ENCODE results near the gene RETN. TPM values are rescaled to one million over a fixed set of nuclear protein-coding genes. Genes with fewer than 3 reads are reported as not detected.
"Not testable (repeated sequence)": the region's sequence is repeated elsewhere in the genome, so short reads cannot be mapped to it uniquely, and the experiment has no call there.

Gene RETN
- total and polyA plus RNA-seq, 5 donors from 2014 or later = not detected

DNA sequence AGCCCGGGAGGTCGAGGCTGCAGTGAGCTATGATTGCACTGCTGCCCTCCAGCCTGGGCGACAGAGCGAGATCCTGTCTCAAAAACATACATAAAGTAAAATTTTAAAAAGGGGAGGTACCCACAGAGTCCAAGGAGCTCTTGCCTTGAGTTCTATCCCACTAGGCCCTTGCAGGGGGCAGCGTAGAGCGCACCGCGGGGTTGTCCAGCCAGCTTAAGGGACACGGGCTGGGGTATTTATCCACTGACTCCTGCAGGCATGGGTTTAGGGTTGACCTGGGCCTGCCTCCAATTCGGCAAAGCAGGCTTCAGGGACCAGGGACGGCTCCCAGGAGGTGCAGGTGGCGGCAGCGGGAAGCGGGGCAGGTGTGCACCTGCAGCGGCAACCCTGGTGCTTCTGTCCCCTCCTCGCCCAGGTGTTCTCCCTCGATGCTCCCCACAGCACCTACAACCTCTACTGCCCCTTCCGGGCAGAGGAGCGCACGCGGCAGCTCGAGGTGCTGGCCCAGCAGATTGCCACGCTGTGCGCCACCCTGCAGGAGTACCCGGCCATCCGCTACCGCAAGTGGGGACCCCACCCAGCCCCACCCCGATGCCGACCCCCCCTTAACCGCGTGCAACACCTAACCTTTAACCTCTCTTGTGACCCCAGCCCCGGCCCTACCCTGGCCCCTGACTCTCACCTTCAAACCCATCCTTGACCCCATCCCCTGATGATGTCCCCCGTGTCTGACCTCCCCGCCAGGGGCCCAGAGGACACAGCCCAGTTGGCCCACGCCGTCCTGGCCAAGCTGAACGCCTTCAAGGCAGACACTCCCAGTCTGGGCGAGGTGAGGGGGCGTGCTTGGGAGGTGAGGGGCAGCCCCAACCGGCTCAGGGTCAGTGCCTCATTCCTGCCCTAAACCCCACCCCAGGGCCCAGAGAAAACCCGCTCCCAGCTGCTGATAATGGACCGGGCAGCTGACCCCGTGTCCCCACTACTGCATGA lies 27.3 kb upstream of the RETN start:
- H3K4me3 ChIP-seq (ENCODE audit: low read depth, low read length) = no peak overlapping the region
- Mint-ChIP-seq H3K4me1 (peaks cover 0 to 36% (median 13%) of the 10 kb centered on the region in 4 donors), H3K27me3 (no peaks in the 10 kb centered on the region), H3K9me3 (no peaks in the 10 kb centered on the region), H3K27ac (no peak overlapping the region), H3K4me3 (peak overlapping the region in 1 of 4 donors; percentile 47), H3K36me3 (peaks cover 16% of the 10 kb centered on the region)
- H3K9me3 ChIP-seq (ENCODE audit: control insufficient read depth in 2 of 2, low read length in 2 of 2) = no peaks in the 10 kb centered on the region
- H3K27me3 ChIP-seq (ENCODE audit: control insufficient read depth, insufficient read depth, low read length) = no peaks in the 10 kb centered on the region
- DNase-seq = no peak
- peaks cover 16% of the 10 kb centered on the region for H3K36me3 ChIP-seq (ENCODE audit: control insufficient read depth, insufficient read depth, low read length)
- ATAC-seq (ENCODE audit: low read depth in 2 of 2) = no peak
- peaks cover 24% of the 10 kb centered on the region for H3K4me1 ChIP-seq (ENCODE audit: control insufficient read depth, insufficient read depth, low read length, poor library complexity, severe bottlenecking)
- H3K27ac ChIP-seq (ENCODE audit: insufficient read depth, low read length, poor library complexity, severe bottlenecking) = no peak overlapping the region

DNA sequence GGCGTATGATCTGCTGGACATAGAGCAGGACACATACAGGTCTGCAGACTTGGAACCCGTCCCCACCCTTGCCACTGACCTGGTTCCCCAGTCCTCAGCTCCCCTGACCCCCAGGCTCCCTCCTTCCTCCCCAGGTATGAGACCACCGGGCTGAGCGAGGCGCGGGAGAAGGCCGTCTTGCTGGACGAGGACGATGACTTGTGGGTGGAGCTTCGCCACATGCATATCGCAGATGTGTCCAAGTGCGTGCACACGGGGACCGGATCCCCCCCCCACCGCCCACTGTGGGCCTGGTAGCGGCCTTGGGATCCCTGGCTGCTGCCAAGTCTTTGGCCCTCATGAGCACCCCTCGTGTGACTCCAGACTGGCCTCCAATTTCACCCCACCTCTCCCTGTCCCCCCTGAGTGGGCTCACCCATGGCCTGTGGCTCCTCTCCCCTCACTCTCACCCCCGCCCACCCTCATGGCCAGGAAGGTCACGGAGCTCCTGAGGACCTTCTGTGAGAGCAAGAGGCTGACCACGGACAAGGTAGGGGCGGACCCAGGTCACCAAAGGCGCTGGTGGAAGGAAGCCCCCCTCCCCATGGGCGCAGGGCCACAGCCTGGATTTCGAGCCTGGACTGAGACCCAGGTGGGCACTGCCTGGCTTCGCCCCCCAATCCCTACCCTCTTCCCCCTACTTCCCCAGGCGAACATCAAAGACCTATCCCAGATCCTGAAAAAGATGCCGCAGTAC lies 26.4 kb upstream of the RETN start:
- DNase-seq (no peak), ATAC-seq (ENCODE audit: low read depth in 2 of 2) (no peak)
- peaks cover 18% of the 10 kb centered on the region for H3K4me1 ChIP-seq (ENCODE audit: control insufficient read depth, insufficient read depth, low read length, poor library complexity, severe bottlenecking)
- H3K27me3 ChIP-seq (ENCODE audit: control insufficient read depth, insufficient read depth, low read length) = no peaks in the 10 kb centered on the region
- peaks cover 16% of the 10 kb centered on the region for H3K36me3 ChIP-seq (ENCODE audit: control insufficient read depth, insufficient read depth, low read length)
- Mint-ChIP-seq H3K9me3 (no peaks in the 10 kb centered on the region), H3K27ac (no peak overlapping the region), H3K36me3 (peaks cover 16% of the 10 kb centered on the region), H3K4me3 (no peak overlapping the region), H3K27me3 (no peaks in the 10 kb centered on the region), H3K4me1 (peaks cover 0 to 29% (median 11%) of the 10 kb centered on the region in 4 donors)
- H3K4me3 ChIP-seq (ENCODE audit: low read depth, low read length) = no peak overlapping the region
- H3K9me3 ChIP-seq (ENCODE audit: control insufficient read depth in 2 of 2, low read length in 2 of 2) = no peaks in the 10 kb centered on the region
- no peak overlapping the region for H3K27ac ChIP-seq (ENCODE audit: insufficient read depth, low read length, poor library complexity, severe bottlenecking)

DNA sequence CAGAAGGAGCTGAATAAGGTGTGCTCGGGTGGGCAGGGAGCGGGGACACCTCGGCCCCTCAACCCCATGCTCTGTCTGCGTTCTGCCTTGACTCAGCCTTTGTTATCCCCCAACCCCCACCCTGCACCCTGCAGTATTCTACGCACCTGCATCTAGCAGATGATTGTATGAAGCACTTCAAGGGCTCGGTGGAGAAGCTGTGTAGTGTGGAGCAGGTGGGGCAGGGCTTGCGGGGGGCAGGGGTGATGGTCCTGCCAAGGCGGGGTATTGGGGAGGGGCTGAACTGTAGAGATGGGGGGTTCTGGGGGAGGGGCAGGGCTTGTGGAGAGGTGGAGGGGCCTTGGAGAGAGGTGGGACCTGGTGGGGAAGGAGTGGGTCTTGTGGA lies 25.8 kb upstream of the RETN start:
- Histone ChIP-seq H3K9me3 (ENCODE audit: control insufficient read depth in 2 of 2, low read length in 2 of 2) (no peaks in the 10 kb centered on the region), H3K4me3 (ENCODE audit: low read depth, low read length) (no peak overlapping the region), H3K4me1 (ENCODE audit: control insufficient read depth, insufficient read depth, low read length, poor library complexity, severe bottlenecking) (peaks cover 12% of the 10 kb centered on the region), H3K27me3 (ENCODE audit: control insufficient read depth, insufficient read depth, low read length) (no peaks in the 10 kb centered on the region), H3K36me3 (ENCODE audit: control insufficient read depth, insufficient read depth, low read length) (peaks cover 16% of the 10 kb centered on the region), H3K27ac (ENCODE audit: insufficient read depth, low read length, poor library complexity, severe bottlenecking) (no peak overlapping the region)
- H3K36me3 Mint-ChIP-seq = peaks cover 19% of the 10 kb centered on the region
- no peak for DNase-seq
- ATAC-seq (ENCODE audit: low read depth in 2 of 2) = no peak
- no peak overlapping the region for H3K27ac Mint-ChIP-seq
- H3K4me1 Mint-ChIP-seq = peaks cover 0 to 24% (median 11%) of the 10 kb centered on the region in 4 donors
- H3K27me3 Mint-ChIP-seq = no peaks in the 10 kb centered on the region
- H3K4me3 Mint-ChIP-seq = no peak overlapping the region
- no peaks in the 10 kb centered on the region for H3K9me3 Mint-ChIP-seq

DNA sequence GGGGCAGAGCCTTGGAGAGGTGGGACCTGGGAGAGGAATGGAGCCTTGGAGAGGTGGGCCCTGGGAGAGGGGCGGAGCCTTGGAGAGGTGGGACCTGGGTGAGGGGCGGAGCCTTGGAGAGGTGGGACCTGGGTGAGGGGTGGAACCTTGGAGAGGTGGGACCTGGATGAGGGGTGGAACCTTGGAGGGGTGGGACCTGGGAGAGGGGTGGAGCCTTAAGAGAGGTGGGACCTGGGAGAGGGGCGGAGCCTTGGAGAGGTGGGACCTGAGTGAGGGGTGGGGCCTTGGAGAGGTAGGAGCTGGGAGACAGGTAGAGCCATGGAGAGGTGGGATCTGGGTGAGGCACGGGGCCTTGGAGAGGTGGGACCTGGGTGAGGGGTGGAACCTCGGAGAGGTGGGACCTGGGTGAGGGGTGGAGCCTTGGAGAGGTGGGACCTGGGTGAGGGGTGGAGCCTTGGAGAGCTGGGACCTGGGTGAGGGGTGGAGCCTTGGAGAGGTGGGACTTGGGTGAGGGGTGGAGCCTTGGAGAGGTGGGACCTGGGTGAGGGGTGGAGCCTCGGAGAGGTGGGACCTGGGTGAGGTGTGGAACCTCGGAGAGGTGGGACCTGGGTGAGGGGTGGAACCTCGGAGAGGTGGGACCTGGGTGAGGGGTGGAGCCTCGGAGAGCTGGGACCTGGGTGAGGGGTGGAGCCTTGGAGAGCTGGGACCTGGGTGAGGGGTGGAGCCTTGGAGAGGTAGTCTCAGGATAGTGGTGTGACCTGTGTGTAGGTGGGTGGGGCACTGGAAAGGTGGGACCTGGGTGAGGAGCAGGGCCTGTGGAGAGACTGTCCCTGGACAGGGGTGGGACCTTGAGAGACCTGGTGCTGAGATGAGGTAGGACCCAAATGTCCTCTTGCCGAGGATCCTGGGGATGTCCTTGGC lies 25.0 kb upstream of the RETN start:
- H3K36me3 Mint-ChIP-seq = peaks cover 19% of the 10 kb centered on the region
- not testable (repeated sequence) for H3K27ac Mint-ChIP-seq
- H3K36me3 ChIP-seq (ENCODE audit: control insufficient read depth, insufficient read depth, low read length) = peaks cover 16% of the 10 kb centered on the region

DNA sequence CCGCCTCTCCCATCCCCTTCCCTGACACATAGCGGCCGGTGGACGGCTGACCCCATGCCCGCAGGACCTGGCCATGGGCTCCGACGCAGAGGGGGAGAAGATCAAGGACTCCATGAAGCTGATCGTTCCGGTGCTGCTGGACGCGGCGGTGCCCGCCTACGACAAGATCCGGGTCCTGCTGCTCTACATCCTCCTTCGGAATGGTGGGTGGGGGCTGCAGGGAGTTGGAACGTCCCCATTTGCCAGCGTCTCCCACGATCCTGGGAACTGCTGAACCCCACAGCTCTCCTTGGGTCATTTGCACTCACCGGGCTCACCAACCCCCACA lies 24.3 kb upstream of the RETN start:
- H3K9me3 Mint-ChIP-seq = no peaks in the 10 kb centered on the region
- no peaks in the 10 kb centered on the region for H3K27me3 ChIP-seq (ENCODE audit: control insufficient read depth, insufficient read depth, low read length)

More for the DNA sequence above, 25.0 kb upstream of the RETN start:
- not testable (repeated sequence) for H3K27ac ChIP-seq (ENCODE audit: insufficient read depth, low read length, poor library complexity, severe bottlenecking); H3K9me3 ChIP-seq (ENCODE audit: control insufficient read depth in 2 of 2, low read length in 2 of 2); H3K4me3 Mint-ChIP-seq; ATAC-seq (ENCODE audit: low read depth in 2 of 2); H3K27me3 ChIP-seq (ENCODE audit: control insufficient read depth, insufficient read depth, low read length); H3K4me3 ChIP-seq (ENCODE audit: low read depth, low read length); H3K9me3 Mint-ChIP-seq; H3K27me3 Mint-ChIP-seq; H3K4me1 ChIP-seq (ENCODE audit: control insufficient read depth, insufficient read depth, low read length, poor library complexity, severe bottlenecking)
- DNase-seq = peak in 1 of 3 donors; percentile 22
- H3K4me1 Mint-ChIP-seq = peaks cover 0 to 17% (median 9%) of the 10 kb centered on the region in 4 donors

DNA sequence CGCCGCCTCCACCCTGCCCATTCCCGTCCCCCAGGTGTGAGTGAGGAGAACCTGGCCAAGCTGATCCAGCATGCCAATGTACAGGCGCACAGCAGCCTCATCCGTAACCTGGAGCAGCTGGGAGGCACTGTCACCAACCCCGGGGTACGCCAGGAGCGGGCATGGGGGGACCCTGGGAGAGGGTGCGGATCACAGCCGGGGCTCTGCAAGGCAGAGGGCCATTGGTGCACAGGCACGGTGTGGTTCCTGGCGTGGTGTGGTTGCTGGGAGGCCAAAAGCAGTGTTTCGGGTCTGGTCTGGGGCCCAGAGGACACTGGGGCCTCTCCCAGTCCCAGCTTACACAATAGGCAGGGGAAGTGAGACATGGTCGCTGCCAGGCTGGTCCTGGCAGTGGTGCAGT lies 23.7 kb upstream of the RETN start:
- Mint-ChIP-seq H3K27me3 (no peaks in the 10 kb centered on the region), H3K27ac (no peak overlapping the region), H3K36me3 (peaks cover 12% of the 10 kb centered on the region), H3K9me3 (no peaks in the 10 kb centered on the region), H3K4me1 (peaks cover 0 to 7% (median 1%) of the 10 kb centered on the region in 4 donors), H3K4me3 (no peak overlapping the region)
- H3K4me1 ChIP-seq (ENCODE audit: control insufficient read depth, insufficient read depth, low read length, poor library complexity, severe bottlenecking) = no peaks in the 10 kb centered on the region
- no peak overlapping the region for H3K27ac ChIP-seq (ENCODE audit: insufficient read depth, low read length, poor library complexity, severe bottlenecking)
- no peak overlapping the region for H3K4me3 ChIP-seq (ENCODE audit: low read depth, low read length)
- H3K27me3 ChIP-seq (ENCODE audit: control insufficient read depth, insufficient read depth, low read length) = no peaks in the 10 kb centered on the region
- ATAC-seq (ENCODE audit: low read depth in 2 of 2) (no peak), DNase-seq (no peak)
- no peaks in the 10 kb centered on the region for H3K9me3 ChIP-seq (ENCODE audit: control insufficient read depth in 2 of 2, low read length in 2 of 2)
- peaks cover 6% of the 10 kb centered on the region for H3K36me3 ChIP-seq (ENCODE audit: control insufficient read depth, insufficient read depth, low read length)

More for the DNA sequence above, 24.3 kb upstream of the RETN start:
- Histone ChIP-seq H3K36me3 (ENCODE audit: control insufficient read depth, insufficient read depth, low read length) (peaks cover 12% of the 10 kb centered on the region), H3K27ac (ENCODE audit: insufficient read depth, low read length, poor library complexity, severe bottlenecking) (no peak overlapping the region), H3K4me3 (ENCODE audit: low read depth, low read length) (no peak overlapping the region), H3K4me1 (ENCODE audit: control insufficient read depth, insufficient read depth, low read length, poor library complexity, severe bottlenecking) (no peaks in the 10 kb centered on the region), H3K9me3 (ENCODE audit: control insufficient read depth in 2 of 2, low read length in 2 of 2) (no peaks in the 10 kb centered on the region)
- Mint-ChIP-seq H3K4me1 (peaks cover 0 to 13% (median 4%) of the 10 kb centered on the region in 4 donors), H3K36me3 (peaks cover 18% of the 10 kb centered on the region), H3K27me3 (no peaks in the 10 kb centered on the region), H3K4me3 (no peak overlapping the region), H3K27ac (no peak overlapping the region)
- DNase-seq (no peak), ATAC-seq (ENCODE audit: low read depth in 2 of 2) (no peak)

DNA sequence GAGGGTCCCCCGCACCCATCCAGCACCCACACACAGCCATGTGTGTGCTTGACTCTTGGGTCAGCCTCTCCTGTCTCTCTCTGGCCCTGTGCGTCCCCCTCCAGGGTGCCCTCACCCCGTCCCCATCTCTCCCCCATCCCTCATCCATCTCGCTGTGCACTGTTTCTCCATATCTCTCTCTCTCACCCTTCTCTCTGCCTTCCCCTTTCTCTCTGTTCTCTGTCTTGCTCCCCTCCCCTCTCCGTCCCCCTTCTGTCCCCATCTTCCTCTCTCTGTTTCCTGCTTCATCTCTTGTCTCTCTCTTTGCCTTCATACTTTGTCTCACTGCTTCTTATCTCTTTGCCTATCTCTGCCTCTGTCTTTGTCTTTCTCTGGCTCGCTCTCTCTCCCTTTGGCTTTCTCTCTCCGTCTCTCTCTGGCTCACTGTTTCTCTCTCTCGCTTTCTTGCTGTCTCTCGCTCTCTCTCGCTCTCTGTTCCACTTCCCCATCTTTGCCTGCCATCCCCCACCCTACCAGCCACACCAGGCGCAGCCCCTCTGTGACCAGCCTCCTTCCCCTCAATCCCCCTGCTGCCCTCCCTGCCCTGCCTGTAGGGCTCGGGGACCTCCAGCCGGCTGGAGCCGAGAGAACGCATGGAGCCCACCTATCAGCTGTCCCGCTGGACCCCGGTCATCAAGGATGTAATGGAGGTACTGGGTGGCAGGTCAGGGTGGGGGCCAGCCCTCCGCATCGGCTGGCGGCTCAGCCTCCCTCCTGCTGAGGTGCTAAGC lies 23.0 kb upstream of the RETN start:
- no peaks in the 10 kb centered on the region for H3K27me3 ChIP-seq (ENCODE audit: control insufficient read depth, insufficient read depth, low read length)
- ATAC-seq (ENCODE audit: low read depth in 2 of 2) (no peak), DNase-seq (no peak)
- H3K9me3 ChIP-seq (ENCODE audit: control insufficient read depth in 2 of 2, low read length in 2 of 2) = no peaks in the 10 kb centered on the region
- peaks cover 6% of the 10 kb centered on the region for H3K36me3 ChIP-seq (ENCODE audit: control insufficient read depth, insufficient read depth, low read length)
- Mint-ChIP-seq H3K27ac (no peak overlapping the region), H3K27me3 (no peaks in the 10 kb centered on the region), H3K36me3 (peaks cover 8% of the 10 kb centered on the region), H3K9me3 (no peaks in the 10 kb centered on the region), H3K4me1 (peaks cover 0 to 4% (median 1%) of the 10 kb centered on the region in 4 donors), H3K4me3 (no peak overlapping the region)
- no peak overlapping the region for H3K4me3 ChIP-seq (ENCODE audit: low read depth, low read length)
- no peaks in the 10 kb centered on the region for H3K4me1 ChIP-seq (ENCODE audit: control insufficient read depth, insufficient read depth, low read length, poor library complexity, severe bottlenecking)
- H3K27ac ChIP-seq (ENCODE audit: insufficient read depth, low read length, poor library complexity, severe bottlenecking) = no peak overlapping the region

Measured in CD4-positive, CD25-positive, alpha-beta regulatory T cell (primary cell).